Effector CD8-positive, alpha-beta T cell (primary cell): ENCODE results near the gene NACC1.

Experiments used
- DNase-seq: peaks from one replicate; lab custom pipeline; 2025; lab: John Stamatoyannopoulos, UW
- total RNA-seq, 4 experiments: gene quantifications; one replicate each; lab custom pipeline; 2026; lab: John Stamatoyannopoulos, UW

NACC1 gene
- total RNA-seq, result 38.2 to 58.4 (median 46.8) reads per million in 4 experiments

DNA sequence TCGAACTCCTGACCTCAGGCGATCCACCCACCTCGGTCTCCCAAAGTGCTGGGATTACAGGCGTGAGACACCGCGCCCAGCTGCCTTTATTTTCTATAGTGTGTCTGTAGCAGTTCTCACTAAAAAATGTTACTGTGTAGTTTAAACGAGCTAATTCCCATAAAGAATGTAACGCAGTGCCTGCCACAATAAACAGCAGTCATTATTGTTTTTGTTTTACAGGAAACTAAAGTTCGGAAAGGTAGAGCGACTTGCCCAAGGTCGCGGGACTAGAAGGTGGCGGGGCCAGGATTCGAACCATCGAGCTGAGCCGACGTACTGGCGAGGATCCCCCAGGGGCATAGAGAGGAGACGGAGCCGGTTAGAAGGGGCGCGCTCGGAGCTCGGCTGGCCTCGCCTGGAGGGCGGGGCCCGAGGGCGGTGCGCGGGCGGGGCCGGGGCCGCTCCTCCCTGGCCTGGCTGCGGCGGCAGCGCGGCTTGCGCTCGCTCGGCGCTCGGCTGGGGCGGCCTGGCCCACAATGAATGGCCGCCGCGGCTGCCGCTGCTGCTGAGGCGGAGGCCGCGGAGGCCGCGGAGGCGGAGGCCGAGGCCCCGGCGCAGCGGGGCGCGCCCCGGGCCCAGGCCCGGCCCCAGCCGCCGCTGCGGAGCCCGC is at the start of gene NACC1:
Gene NACC1 (plus strand): TSS at position 493 of the 652 bp plus-strand sequence. CDS start 16,944 bp downstream, outside the sequence.
- peak; percentile 71 for DNase-seq

DNA sequence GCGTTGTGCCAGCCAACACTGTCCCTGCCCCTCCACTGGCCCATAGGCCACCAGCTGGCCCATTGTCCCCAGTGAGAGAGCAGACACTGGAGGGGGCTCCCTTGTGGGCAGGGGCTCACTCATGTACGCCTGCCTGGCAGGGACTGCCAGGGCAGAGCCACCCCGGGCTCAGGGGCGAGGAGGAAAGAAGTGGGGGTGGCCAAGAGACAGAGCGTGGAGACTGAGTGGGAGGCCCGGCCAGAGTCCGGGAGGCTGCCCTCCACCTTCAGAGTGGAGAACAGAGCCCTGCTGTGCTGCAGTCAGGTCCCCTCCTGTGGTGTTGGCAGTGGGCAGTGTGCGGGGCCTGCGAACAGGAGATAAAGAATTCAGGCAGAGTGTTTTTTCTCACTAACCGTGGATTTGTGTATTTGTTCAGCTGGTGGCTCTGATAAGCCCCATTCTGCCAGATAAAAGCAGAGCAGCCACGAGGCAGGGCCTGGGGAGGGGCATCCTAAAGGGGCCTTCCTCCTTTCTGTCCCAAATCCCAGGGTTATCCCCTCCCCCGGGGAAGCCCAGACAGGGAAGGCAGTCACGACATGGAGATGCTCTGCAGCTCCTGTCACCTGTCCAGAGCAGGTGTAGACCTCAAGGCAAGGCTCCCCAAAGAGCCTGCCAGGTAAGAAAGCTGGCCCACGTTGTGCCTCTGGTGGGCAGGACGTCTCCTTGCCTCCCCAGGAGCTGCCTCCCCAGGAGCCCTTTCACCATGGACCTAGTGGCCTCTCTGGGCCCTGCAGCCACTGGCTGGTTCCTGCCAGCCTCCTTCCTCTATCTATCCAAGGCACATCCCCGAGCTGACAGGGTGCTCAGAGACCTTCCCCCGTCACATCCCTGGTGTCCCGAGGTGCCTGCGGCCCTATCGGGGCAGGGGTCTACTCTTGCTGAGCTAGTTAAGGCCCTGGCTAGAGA is 48.4 kb upstream of the NACC1 start:
- DNase-seq, result no peak

DNA sequence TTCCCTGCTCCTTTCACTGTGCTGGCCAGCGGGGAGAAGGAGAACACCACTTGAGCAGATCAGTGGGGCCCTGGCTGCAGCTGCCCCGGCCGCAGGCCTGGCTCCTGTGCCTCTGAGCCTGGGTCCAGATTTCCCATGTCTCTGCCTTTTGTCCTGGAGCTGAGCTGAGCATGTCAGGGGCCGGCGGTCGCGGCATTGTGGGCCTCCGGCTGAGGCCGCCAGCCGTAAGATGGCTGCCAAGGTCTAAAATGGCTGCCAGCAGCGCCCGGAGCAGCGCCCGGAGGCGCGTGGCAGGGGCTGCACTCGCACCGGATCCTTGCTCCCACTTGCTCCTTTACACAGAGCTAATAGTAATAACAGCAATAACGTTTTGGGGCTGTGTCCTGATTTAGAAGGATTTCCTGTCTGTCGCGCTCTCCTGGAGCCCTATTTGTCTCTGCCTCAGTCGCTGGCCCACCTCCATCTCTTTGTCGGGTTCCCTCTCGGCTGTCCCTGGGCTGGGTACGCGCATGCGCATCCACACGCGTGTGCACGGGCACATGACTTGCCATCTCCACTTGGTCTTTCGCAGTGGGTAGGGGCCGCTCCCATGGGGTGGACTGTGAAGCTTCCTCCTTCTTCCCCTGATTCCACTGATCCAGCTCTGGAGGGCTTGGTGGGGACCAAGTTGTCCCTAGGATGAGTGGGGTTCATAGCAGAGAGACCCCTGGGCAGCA is 47.5 kb upstream of the NACC1 start:
- DNase-seq, result no peak

DNA sequence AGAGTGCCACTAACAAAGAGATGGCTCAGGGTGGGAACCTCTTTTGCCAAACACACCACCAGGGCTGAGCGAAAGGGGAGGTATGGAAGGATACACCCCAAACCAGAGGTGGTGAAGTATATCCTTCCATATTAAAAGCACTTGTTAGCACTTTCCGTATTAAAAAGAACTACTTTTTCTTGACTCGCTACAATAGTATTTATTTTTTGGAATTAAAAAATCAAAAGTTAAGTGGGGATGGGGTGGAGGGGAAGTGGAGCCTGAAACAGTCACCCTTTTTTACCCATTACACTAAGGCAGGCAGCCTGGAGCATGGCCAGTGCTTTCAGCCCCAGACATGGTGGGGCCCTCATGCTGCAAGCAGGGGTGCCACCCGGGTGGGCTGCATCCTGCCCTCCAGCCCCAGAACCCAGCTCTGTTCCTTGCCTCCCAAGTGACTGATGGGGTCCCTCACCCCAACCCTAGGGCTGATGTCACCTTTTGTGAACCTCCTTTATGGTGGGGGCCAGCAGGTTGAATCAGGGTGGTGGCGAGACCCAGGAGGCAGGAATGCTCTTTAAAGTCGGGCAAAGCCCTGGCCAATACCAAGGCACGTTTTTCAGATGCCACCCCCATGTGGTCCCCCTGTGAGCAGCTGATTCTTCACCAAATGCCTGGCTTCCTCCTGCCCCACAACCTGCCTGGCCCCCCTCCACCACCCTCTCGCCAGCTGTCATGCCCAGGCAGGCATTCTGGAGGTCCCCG is 46.4 kb upstream of the NACC1 start:
- no peak for DNase-seq

DNA sequence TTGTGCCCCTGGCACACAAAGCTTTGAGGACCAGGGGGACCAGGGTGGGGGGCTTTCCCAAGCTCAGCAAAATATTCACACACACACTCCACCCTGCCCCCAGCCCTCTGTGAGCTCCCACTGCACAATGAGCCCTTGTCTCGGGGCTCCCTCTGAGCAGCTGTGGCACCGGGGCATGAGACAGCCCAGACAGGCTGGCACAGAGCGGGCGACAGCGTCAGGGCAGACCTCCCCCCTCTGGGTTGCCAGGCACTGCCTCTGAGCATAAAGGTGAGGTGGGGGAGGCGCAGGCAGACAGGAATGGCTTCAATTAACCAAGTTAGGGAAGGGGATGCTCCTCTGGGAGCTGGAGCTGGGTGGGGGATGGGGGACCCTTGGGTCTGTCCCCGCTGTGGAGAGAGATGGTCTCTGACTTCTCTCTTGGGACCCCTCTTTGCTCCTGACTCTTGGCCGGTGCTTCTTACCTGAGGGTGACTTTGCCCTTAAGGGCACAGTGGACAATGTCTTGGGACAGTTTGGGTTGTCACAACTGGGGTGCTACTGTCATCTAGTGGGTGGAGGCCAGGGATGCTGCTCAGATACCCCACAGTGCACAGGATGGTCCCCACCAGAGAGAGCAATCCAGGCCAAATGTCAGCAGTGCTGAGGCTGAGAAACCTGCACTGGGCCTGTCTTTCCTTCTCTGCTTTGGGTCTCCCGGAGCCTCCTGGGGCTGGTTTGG is 45.7 kb upstream of the NACC1 start:
- DNase-seq, result no peak

DNA sequence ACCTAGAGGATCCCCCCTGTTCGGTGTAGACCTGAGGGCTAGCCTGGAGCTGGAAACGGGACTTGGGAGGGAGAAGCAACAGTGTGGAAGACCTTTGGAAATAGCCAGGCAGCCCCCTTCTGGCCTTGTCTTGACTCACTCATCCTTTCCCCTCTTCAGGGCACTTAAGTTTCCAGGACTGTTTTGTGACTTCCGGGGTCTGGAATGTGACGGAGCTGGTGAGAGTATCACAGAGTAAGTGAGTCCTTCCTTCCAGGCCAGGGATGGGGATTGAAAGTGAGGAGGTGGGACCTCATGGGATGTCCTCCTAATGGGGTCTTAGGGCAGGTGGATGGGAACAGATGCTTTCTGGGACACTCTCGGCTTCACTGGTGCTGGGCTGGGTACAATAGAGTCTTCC is 44.8 kb upstream of the NACC1 start:
- no peak for DNase-seq

DNA sequence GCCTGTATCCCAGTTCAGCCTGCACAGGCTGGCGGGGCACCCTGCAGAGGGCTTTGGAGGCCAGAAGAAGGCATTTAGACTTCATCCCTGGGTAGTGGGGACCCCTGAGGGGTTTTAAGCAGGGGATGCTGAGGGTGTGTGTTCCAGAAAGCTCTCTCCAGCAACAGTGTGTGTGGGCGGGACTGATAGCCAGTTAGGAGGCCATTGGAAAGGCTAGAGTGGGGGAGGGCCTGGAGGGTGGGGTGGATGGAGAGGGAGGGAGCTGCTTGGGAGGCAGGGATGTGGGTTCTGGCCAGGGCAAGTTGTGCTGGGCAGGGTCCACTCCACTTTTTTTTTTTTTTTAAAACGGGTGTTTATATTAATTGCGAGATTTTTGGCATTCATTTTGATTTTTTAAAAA is 43.7 kb upstream of the NACC1 start:
- DNase-seq, result no peak

DNA sequence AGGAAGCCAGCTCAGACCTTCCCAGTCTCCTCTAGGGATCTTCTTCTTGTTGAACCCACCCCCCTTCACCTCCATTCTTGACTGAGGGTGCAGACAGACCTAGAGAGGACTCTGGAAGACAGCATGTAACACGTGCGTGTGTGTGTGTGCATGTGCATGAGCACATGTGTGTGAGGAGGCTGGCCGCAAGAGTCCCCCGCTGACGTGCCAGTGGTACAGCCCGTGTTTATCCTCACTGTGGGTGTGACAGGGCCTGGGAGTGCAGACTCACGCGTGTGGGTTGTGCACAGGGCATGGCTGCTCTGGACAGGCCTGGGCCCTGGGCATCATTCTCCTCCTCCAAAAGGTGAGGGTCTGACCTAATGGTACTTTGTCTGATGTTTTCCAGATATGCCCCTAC is 41.7 kb upstream of the NACC1 start:
- no peak for DNase-seq

DNA sequence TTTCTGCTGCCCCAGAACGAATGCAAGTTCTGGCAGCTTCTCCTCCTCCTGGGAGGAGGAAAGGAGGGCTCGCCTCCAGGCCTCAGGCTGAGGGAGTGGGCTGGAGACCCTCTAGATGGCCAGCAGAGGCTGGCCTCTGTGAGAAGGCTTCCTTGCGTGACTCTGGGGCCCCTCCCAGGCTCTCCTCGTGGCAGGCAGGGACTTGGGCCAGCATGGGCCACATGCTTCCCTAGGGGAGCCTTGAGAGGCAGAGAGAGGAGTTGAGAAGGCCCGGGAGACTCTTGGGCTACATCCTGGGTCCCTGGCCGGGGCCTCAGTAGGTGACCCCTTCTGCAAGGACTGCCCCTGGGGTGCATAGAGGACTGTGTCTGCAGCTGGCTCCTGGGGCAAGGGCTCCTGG is 41.3 kb upstream of the NACC1 start:
- no peak for DNase-seq

DNA sequence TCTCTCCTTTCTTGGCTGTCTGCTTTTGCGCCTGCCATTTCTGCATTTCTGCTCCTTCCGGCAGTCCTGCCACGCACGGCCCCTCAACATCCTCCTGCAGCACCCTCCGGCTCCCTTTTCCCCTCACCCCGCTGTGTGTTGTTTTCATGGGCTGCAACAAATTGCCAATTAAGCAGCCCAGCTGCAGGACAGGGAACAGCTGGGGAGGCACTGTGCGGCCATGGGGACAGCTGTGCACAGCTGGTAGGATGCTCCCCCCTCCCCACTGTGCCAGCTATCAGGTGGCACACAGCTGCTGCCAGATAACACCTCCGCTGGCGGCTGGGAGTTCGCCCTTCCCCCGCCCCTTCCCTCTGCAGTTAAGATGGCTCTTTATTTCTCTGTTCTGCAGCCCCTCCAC is 40.8 kb upstream of the NACC1 start:
- DNase-seq, result no peak

DNA sequence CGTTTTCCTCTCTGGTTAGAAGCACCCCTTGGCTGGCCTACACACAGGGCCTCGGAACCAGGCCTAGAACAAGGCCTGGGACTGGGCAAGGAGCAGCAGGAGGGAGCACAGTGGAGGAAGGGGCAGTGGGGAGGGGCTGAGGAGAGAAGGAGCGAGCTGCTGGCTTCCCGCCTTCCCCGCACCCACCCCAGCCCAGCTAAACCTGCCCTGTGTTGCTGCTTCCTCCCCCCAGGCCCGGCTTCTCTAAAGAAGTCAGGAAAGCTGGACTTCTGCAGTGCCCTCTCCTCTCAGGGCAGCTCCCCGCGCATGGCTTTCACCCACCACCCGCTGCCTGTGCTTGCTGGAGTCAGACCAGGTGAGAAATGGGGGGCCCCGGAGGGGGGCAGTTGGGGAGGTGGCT is 39.7 kb upstream of the NACC1 start:
- DNase-seq, result no peak

DNA sequence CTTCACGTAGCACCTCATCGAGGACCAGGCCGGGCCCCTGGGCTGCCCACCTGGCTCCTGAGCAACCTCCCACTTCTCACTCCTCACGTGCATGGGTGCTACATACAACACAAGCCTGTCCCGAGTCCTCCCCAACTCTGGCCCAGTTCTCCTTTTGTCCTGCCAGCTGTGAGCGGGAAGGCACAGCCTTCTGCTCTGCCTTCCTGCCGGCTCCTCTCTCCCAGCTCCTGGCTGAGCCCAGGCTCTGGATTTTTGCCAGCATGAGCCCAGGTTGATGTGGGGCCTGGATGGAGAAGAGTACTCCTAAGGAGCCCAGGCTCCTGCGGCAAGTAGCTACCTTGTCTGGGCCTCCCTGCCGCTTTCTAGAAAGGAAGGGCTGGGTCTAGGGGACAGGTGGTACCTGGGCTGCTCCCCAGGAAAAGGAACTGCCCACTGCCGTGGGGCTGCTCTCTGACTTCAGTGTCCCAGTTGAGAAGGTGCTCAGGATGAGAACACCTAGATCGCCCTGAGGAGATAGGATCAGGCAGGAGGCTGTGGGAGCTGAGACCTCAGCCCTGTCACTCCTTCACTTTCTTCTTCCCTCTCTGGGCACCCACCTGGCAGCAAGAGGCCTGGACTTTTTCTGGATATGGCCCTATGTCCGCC is 39.0 kb upstream of the NACC1 start:
- no peak for DNase-seq

DNA sequence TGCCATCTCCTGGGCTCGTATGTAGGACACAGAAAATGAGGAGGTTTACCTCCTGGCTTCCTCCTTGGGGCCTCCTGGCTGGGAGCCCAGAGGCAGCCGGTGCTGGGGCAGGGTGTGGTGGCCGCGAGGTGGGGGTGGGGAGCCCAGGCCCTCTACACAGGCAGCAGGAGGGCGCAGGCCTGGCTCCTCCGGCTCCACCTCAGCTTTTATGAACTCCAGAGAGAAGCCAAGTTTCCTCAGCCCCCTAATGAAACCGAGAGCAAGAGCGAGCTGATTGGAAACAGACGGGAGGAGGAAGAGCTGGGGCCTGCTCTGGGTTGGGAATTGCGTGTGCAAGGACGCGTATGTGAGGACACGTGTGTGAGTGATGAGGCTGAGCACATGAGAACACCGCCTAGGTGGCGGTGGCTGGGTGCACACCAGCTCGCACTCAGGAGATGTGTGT is 38.5 kb upstream of the NACC1 start:
- no peak for DNase-seq

DNA sequence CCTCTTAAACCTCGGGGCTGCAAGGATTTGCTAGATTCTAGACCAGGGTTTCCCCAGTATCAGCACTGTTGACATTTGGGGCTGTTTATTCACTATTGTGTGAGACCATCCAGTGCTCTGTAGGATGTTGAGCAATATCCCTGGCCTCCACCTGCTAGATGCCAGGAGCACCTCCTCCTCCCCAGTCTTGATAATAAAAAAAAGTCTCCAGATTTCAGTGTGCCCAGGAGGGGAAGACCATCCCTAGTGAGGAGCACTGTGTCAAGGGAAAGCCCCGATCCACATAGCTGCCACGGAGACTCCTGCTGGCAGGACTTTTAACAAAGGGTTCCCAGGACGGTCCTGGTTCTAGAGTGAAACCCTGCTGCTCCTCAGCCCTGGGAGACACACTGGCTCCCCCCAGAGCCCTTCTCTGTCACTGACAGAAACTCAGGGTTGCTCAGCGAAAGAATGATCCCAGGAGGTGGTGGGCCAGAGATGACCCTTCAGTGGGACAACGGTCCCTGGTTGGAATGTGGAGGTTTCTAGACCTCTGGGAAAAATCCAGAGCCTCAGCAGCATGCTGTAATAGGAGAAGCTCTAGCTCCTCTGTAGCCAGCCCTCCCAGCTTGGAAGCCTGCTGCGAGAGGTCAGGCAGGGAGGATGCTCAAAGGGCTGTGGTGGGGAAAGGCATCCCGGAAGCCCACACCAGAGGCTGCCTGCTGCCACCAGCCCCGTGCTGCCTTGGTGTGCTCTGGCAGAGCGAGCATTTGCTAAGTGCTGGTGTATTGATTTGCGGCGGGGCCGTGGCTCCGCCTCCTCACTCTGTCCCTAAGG is 35.7 kb upstream of the NACC1 start:
- DNase-seq, result no peak

DNA sequence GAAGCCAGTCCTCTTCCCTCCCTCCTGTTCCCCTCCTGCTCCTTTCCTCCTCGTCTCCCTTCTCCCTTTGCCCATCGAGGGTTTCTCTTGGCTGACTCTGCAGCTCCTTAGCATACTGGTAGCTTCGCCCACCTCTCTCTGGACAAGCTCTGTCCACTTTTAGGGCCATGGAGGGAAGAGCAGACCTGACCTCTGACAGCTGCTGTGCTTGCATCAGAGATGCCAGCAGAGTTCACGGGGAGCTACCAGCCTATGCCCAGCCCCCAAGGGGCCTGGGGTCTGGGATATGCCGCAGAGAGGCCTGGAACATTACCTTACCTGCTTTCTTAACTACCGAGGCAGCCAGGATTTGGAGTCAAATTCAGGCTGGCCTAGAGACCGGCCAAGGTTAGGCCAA is 35.1 kb upstream of the NACC1 start:
- DNase-seq, result no peak

DNA sequence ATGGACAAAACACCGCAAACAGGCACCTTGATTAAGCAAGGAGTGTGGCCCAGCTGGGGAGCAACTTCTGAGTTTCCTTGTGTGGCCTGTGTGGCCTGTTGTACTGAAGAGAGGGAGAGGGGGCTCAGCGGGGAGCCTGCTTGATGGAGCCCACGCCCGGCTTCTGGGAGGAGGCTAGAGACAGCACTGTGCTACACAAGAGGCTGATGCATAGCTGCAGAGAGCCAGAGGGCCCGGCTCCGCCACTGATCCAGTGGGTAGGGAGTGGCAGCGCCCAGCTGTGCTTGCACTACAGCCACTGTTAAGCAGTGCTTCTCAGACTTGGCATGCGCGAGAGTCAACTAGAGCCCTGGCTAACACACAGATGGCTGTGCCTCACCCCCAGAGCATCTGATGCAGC is 34.4 kb upstream of the NACC1 start:
- no peak for DNase-seq

DNA sequence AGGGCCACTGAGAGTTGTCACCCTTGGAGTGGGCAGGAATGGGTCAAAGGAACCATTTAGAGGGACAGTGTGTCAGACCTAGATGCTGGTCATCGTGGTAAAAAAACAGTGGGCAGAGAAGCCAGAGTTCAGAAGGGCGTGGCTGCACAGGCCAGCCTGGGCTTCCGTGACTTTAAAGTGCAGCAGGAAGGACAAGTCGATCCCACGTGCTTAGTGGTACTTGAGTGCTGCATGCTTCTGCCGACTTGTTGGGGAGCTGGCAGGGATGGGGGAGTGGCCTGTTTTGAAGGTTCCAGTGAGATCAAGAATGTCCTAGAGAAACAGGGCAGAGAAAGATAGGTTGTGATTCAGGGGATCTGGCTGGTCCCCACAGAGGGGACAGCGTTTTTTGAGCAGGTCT is 32.4 kb upstream of the NACC1 start:
- no peak for DNase-seq

DNA sequence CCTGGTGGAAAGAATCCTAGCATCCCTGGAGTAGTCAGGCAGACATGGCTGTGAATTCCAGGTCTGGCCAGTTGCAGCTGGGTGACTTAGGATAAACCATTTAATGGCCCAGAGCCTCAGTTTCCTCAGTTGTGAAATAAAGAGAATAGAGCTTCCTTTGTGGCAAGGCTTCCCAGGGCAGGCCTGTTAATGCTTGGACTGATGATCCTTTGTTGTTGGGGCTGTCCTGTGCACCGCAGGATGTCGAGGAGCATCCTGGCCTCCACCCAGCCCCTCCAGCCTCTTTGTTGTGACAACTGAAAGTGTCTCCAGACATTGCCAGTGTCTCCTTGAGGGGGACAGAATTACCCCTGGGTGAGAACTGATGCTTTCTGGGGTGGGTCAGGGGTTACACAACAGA is 31.7 kb upstream of the NACC1 start:
- no peak for DNase-seq

DNA sequence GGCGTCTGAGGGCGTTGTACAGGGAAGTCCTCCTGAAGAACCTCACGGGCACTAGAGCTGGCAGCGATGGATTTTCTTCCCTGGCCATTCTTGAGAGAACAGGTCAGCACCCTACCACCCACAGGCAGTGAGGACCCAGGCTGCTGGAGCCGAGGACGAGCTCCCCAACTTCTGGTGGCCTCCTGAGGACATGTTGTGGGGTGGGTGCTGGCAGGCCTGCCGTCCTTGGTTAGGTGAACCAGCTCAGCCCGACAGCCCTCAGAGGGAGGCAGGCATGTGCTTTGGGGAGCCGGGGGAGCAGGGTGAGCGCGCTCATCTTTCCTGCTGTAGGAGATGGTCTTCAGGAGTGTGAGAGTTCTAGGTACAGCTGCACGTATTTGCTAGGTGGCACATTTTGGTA is 30.8 kb upstream of the NACC1 start:
- DNase-seq, result no peak
